Panc1 (cell line): Measurements from ENCODE around the gene HABP2. TPM values are rescaled to one million over a fixed set of nuclear protein-coding genes. Genes with fewer than 3 reads are reported as not detected.

Experiments
- ATAC-seq: fragments of 200-7000 bp; cut with Tn5 transposase; 2 replicates; pipeline ENCODE4 v1.9.1; 2020; ENCODE audit warnings: mild to moderate bottlenecking, moderate library complexity
- BruUV-seq: library from RNA; stranded (reverse); fragments of 400-500 nt; replicated peaks from 2 replicates; lab custom pipeline; 2021; lab: Mats Ljungman, UMichigan
- CTCF ChIA-PET: fragments of 300-600 bp; sonication (Branson Sonifier 250); formaldehyde crosslinking; loops from one replicate; lab custom pipeline; 2022; ENCODE audit warnings: antibody characterized with exemption; lab: Charles Lee
- POLR2A ChIA-PET: fragments of 300-600 bp; sonication (Branson Sonifier 250); formaldehyde crosslinking; loops from one replicate; lab custom pipeline; 2022; ENCODE audit warnings: antibody characterized with exemption; lab: Charles Lee
- DNase-seq: peaks from one replicate; pipeline ENCODE4 v3.0.0-alpha.2; 2010; ENCODE audit warnings: low read depth, low spot score
- H3K27ac ChIP-seq: 2 replicates; pipeline ENCODE4 v1.5.1; 2011; ENCODE audit warnings: mild to moderate bottlenecking, low read length, inconsistent platforms
- H3K27me3 ChIP-seq: fragments of 200-500 bp; sonication (Bioruptor generic); 2 replicates; pipeline ENCODE4 v1.6.0; 2014; ENCODE audit warnings: low read length, inconsistent platforms; ENCODE audit not compliant: control insufficient read depth, insufficient read depth
- H3K36me3 ChIP-seq: fragments of 200-500 bp; sonication (Bioruptor generic); 2 replicates; pipeline ENCODE4 v1.5.1; 2014; ENCODE audit warnings: inconsistent platforms, mild to moderate bottlenecking, low read length, moderate library complexity; ENCODE audit not compliant: control insufficient read depth, insufficient read depth
- H3K4me1 ChIP-seq: 2 replicates; pipeline ENCODE4 v1.5.1; 2011; ENCODE audit warnings: inconsistent platforms, mild to moderate bottlenecking, low read length, moderate library complexity; ENCODE audit not compliant: control insufficient read depth, insufficient read depth
- H3K4me3 ChIP-seq, 2 experiments: 2 replicates each; pipeline ENCODE4 v1.5.1; 2011 to 2012; ENCODE audit warnings: low read depth in 2 of 2, low read length in 2 of 2, mild to moderate bottlenecking in 2 of 2, inconsistent platforms in 1 of 2, moderate library complexity in 1 of 2
- H3K9me3 ChIP-seq: fragments of 200-500 bp; sonication (Bioruptor generic); 2 replicates; pipeline ENCODE4 v1.5.1; 2014; ENCODE audit warnings: low read depth, mild to moderate bottlenecking, inconsistent platforms, low read length, moderate library complexity; ENCODE audit not compliant: control insufficient read depth, insufficient read depth
- POLR2AphosphoS5 ChIP-seq: IDR thresholded peaks from 2 replicates; pipeline ENCODE4 v1.6.1; 2012; ENCODE audit warnings: mild to moderate bottlenecking, low read depth, low read length, moderate library complexity
- SIN3A ChIP-seq: IDR thresholded peaks from 2 replicates; pipeline ENCODE4 v1.6.1; 2012; ENCODE audit warnings: low read depth, mild to moderate bottlenecking, low read length, moderate library complexity, borderline replicate concordance; ENCODE audit not compliant: insufficient read depth
- TCF7L2 ChIP-seq: IDR thresholded peaks from 2 replicates; pipeline ENCODE4 v1.6.1; 2011; ENCODE audit warnings: mild to moderate bottlenecking, low read depth, low read length, inconsistent platforms
- in situ Hi-C: cut with HindIII; loops from 2 replicates; pipeline ENCODE4 v1.10.0; 2016; ENCODE audit warnings: low sequenced_read_pairs, low pct_unique_long_range_greater_than_20kb
- intact Hi-C: fragments of 100-400 bp; cut with micrococcal nuclease; formaldehyde crosslinking; loops from one replicate; pipeline ENCODE4 v1.10.0; 2022; ENCODE audit not compliant: unreplicated experiment
- total RNA-seq: library from RNA; stranded (reverse); gene quantifications from one replicate; pipeline ENCODE4 v1.2.1, GENCODE V29; 2021; ENCODE audit not compliant: unreplicated experiment
- TF ChIP-seq, protein P1 (sequence below): fragments of 450-650 bp; IDR thresholded peaks from 2 replicates; pipeline ENCODE4 v1.5.1; 2017; ENCODE audit warnings: mild to moderate bottlenecking
- TF ChIP-seq, protein P2 (sequence below), 2 experiments: IDR thresholded peaks; 2 replicates each; pipeline ENCODE4 v1.6.1; 2011 to 2012; ENCODE audit warnings: low read depth in 2 of 2, control low read depth in 1 of 2, low read length in 1 of 2, mild to moderate bottlenecking in 1 of 2, moderate library complexity in 1 of 2; ENCODE audit not compliant: insufficient read depth in 1 of 2

The HABP2 gene
- total RNA-seq, 1 experiment from 2014 or later = 0.13 TPM

GRCh38 chr10:113527211-113527906 lies 25.5 kb upstream of the HABP2 start:
- Histone ChIP-seq H3K4me3 (no peak overlapping the region), H3K27me3 (peaks cover 19% of the 10 kb centered on the region), H3K27ac (no peak overlapping the region), H3K9me3 (no peaks in the 10 kb centered on the region), H3K36me3 (no peaks in the 10 kb centered on the region), H3K4me1 (no peaks in the 10 kb centered on the region)
- intact Hi-C loops (no loop called here), in situ Hi-C loops (no loop called here)
- no peak for TF ChIP-seq TCF7L2
- no peak for TF ChIP-seq POLR2AphosphoS5
- TF ChIP-seq SIN3A = no peak
- TF ChIP-seq, protein P1, sequence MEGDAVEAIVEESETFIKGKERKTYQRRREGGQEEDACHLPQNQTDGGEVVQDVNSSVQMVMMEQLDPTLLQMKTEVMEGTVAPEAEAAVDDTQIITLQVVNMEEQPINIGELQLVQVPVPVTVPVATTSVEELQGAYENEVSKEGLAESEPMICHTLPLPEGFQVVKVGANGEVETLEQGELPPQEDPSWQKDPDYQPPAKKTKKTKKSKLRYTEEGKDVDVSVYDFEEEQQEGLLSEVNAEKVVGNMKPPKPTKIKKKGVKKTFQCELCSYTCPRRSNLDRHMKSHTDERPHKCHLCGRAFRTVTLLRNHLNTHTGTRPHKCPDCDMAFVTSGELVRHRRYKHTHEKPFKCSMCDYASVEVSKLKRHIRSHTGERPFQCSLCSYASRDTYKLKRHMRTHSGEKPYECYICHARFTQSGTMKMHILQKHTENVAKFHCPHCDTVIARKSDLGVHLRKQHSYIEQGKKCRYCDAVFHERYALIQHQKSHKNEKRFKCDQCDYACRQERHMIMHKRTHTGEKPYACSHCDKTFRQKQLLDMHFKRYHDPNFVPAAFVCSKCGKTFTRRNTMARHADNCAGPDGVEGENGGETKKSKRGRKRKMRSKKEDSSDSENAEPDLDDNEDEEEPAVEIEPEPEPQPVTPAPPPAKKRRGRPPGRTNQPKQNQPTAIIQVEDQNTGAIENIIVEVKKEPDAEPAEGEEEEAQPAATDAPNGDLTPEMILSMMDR = no peak
- TF ChIP-seq, protein P2, sequence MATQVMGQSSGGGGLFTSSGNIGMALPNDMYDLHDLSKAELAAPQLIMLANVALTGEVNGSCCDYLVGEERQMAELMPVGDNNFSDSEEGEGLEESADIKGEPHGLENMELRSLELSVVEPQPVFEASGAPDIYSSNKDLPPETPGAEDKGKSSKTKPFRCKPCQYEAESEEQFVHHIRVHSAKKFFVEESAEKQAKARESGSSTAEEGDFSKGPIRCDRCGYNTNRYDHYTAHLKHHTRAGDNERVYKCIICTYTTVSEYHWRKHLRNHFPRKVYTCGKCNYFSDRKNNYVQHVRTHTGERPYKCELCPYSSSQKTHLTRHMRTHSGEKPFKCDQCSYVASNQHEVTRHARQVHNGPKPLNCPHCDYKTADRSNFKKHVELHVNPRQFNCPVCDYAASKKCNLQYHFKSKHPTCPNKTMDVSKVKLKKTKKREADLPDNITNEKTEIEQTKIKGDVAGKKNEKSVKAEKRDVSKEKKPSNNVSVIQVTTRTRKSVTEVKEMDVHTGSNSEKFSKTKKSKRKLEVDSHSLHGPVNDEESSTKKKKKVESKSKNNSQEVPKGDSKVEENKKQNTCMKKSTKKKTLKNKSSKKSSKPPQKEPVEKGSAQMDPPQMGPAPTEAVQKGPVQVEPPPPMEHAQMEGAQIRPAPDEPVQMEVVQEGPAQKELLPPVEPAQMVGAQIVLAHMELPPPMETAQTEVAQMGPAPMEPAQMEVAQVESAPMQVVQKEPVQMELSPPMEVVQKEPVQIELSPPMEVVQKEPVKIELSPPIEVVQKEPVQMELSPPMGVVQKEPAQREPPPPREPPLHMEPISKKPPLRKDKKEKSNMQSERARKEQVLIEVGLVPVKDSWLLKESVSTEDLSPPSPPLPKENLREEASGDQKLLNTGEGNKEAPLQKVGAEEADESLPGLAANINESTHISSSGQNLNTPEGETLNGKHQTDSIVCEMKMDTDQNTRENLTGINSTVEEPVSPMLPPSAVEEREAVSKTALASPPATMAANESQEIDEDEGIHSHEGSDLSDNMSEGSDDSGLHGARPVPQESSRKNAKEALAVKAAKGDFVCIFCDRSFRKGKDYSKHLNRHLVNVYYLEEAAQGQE (IDR thresholded peaks at IDR 0.05; ENCODE audit: insufficient read depth in 1 of 2, low read depth in 2 of 2, low read length in 1 of 2) = no peak
- ChIA-PET CTCF (no interaction called here), POLR2A (no interaction called here)
- DNase-seq (no peak), ATAC-seq (no peak)
- BruUV-seq = no TSS peak

DNA sequence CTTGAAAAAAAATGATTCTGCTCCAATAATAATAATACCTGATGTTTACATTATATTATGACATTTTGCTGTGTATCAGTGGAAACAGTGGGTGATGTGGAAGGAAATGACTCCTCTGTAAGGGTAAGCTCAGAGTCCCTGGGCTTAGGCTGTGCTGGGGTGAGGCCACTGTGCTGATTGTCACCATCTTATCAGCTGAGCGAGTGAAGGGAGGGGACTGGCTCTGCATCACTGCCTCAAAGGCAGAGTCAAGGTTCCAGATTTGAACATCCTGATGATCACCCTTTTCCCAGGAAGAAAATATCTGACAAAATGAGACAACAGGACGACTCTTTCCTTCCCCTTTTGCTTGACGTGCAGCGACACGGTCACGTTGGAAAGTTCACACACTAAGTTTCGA lies 24.0 kb upstream of the HABP2 start:
- intact Hi-C loops = no loop called here
- in situ Hi-C loops = no loop called here
- POLR2A ChIA-PET = no interaction called here

More for the DNA sequence above, 24.0 kb upstream of the HABP2 start:
- CTCF ChIA-PET = no interaction called here
- no peak for TF ChIP-seq POLR2AphosphoS5
- TF ChIP-seq TCF7L2 = no peak
- no peak for TF ChIP-seq SIN3A
- TF ChIP-seq, protein P1 = no peak
- TF ChIP-seq, protein P2 (IDR thresholded peaks at IDR 0.05; ENCODE audit: insufficient read depth in 1 of 2, low read depth in 2 of 2, low read length in 1 of 2) = no peak
- Histone ChIP-seq H3K36me3 (no peaks in the 10 kb centered on the region), H3K27me3 (peaks cover 19% of the 10 kb centered on the region), H3K4me1 (no peaks in the 10 kb centered on the region), H3K4me3 (no peak overlapping the region), H3K9me3 (no peaks in the 10 kb centered on the region), H3K27ac (no peak overlapping the region)
- DNase-seq (no peak), ATAC-seq (no peak)
- no TSS peak for BruUV-seq
